ENCODE results near the gene TM9SF1.
A peak's percentile ranks its signal among the peaks of the same experiment; 100 is the strongest.

TM9SF1 gene

GRCh38 chr14:24178399-24179178, 16.7 kb downstream of the TM9SF1 start:
- DNase-seq (ENCODE audit: low spot score), result no peak

DNA sequence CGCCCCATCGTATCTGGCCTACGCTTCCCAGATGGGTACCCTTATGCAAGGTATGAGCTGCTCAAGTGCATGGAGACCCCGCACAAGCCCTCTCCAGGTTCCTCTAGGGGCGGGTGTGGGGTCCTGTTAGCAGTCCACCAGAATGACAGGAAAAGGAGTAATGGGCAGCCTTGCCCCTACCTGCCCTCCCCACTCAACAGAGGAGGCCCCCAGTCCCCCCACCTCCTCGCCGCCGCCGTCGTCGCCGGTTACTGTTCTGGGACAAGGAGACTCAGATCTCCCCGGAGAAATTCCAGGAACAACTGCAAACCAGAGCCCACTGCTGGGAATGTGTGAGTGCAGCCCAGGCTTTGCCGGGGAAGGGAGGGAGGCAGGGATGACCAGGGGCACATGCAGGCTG, 17.4 kb downstream of the TM9SF1 start:
- DNase-seq (ENCODE audit: low spot score), result no peak

DNA sequence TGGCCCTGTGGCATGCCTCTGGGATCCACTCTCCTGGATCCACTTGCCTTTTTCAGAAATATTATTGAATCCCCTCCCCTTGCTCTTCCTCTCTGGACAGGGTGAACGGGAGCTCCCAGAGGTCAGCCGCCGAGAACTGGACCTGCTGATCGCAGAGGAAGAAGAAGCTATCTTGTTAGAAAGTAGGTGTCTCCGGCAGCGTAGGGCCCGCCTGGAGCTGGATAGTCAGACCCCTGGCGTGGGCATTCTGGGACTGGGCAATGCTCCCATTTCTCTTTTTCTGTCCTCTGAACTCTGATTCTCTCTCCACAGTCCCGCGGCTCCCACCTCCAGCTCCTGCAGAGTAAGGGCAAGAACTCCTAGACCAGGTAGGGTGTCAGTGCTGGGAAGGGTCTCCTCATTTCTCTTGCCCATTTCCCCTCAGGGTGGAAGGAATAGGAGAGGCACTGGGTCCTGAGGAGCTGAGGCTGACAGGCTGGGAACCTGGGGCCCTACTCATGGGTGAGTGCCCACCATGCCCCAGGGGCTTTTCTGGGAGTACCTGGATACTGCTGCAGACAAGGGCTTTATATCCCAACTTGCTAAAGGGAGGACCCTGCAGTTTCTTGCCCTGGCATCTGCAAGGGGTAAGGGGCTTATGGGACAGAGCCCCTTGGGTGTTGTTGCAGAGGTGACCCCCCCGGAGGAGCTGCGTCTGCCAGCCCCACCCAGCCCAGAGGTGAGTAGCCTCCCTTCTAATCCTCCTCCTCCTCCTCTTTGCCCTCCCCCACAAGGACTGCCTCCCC, 18.0 kb downstream of the TM9SF1 start:
- DNase-seq (ENCODE audit: low spot score), result no peak

GRCh38 chr14:24176599-24176998, 18.6 kb downstream of the TM9SF1 start:
- no peak for DNase-seq (ENCODE audit: low spot score)

DNA sequence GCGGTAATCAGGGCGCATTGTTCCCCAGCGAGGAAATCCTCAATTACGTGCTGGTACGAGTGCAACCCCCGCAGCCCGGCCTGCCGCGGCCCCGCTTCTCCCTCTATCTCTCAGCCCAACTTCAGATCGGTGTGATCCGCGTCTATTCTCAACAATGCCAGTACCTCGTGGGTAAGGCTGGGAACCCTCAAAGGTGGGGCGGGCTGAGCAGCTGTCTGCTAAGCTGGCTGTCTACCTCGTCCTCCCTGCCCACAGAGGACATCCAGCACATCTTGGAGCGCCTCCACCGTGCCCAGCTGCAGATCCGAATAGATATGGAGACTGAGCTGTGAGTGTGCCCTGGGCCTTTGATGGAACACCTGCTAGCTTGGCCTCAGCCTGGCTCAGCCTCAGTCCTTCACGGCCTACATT, 22.4 kb downstream of the TM9SF1 start:
- no peak for DNase-seq (ENCODE audit: low spot score)

- no peak for DNase-seq (ENCODE audit: low spot score)
Measured at GRCh38 chr14:24172261-24172860, 22.9 kb downstream of the TM9SF1 start.

GRCh38 chr14:24171422-24172260, 23.6 kb downstream of the TM9SF1 start, which contains the start of gene REC8:
TSS of gene REC8 (plus strand) at chr14:24172080. CDS start at chr14:24172553, 473 bp downstream.
- no peak for DNase-seq (ENCODE audit: low spot score)

- no peak for DNase-seq (ENCODE audit: low spot score)
Measured at GRCh38 chr14:24167469-24168114, 27.6 kb downstream of the TM9SF1 start.

DNA sequence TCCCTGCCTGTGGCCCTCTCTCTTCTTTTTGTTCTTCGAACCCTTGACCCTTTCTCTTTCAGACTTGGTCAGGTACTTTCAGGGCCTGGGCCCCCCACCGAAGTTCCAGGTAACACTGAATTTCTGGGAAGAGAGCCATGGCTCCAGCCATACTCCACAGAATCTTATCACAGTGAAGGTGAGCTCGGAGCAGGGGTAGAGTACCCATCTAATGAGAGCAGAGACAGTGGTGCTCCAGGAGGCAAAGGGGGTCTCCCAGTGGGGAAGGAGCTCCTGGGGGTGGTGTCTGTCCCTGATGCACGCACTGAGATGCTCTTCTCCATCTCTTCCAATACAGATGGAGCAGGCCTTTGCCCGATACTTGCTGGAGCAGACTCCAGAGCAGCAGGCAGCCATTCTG, 29.5 kb downstream of the TM9SF1 start:
- no peak for DNase-seq (ENCODE audit: low spot score)

DNA sequence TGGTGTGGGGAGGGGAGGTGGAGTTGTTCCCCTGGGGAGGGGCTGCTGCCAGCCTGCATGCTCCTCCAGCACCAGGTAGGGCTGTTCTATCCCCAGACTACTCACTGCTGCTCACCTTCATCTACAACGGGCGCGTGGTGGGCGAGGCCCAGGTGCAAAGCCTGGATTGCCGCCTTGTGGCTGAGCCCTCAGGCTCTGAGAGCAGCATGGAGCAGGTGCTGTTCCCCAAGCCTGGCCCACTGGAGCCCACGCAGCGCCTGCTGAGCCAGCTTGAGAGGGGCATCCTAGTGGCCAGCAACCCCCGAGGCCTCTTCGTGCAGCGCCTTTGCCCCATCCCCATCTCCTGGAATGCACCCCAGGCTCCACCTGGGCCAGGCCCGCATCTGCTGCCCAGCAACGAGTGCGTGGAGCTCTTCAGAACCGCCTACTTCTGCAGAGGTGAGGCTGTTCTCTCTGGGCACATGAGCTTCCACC, 30.7 kb downstream of the TM9SF1 start:
- no peak for DNase-seq (ENCODE audit: low spot score)

DNA sequence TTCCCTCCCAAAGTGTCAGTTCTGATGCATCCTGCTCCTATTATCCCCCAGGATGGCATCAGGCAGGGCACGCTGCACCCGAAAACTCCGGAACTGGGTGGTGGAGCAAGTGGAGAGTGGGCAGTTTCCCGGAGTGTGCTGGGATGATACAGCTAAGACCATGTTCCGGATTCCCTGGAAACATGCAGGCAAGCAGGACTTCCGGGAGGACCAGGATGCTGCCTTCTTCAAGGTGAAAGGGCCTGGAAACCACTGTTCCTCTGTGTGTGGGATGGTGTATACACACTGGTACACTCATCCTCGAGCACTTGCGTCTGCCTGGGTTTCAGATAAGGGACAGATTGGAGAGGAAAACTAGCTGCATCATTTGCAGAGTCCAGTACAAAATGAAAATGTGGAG, 33.1 kb downstream of the TM9SF1 start:
- no peak for DNase-seq (ENCODE audit: low spot score)

- peak; percentile 97 for DNase-seq (ENCODE audit: low spot score)
Measured at GRCh38 chr14:24160850-24161804, 34.1 kb downstream of the TM9SF1 start, which contains the start of gene IRF9. TSS of gene IRF9 (plus strand) at chr14:24161265. CDS start at chr14:24162145, 880 bp downstream.

DNA sequence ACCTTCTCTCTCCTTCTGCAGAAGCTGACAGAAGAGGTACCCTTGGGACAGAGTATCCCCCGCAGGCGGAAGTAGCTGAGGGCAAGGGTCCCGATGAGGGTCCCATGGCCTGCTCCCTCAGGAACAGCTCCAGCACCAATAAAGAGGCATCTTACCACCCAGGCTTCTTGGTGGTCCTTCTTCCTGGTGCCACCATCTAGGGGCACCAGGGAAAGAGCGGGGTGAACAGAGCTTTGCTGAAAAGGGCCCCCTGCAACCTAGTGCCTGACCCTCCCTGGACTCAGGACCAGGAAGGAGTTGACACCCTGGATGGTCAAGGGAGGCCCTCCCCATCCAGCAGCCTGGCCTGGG, 34.8 kb downstream of the TM9SF1 start:
- DNase-seq (ENCODE audit: low spot score), result no peak

GRCh38 chr14:24159777-24160498, 35.3 kb downstream of the TM9SF1 start:
- no peak for DNase-seq (ENCODE audit: low spot score)

DNA sequence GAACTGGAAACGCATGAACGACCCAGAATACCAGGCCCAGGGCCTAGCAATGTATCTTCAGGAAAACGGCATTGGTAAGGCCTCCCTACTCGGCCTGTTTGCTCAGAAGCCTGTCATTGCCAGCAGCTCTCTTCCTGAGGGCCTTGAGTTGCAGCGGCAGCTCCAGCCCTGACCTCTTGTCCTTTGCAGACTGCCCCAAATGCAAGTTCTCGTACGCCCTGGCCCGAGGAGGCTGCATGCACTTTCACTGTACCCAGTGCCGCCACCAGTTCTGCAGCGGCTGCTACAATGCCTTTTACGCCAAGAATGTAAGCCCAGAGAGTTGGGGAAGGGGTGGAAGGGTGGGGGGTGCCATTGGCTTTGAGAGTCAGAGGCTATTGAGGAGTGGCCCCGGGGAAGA, 37.9 kb downstream of the TM9SF1 start:
- DNase-seq (ENCODE audit: low spot score), result no peak

DNA sequence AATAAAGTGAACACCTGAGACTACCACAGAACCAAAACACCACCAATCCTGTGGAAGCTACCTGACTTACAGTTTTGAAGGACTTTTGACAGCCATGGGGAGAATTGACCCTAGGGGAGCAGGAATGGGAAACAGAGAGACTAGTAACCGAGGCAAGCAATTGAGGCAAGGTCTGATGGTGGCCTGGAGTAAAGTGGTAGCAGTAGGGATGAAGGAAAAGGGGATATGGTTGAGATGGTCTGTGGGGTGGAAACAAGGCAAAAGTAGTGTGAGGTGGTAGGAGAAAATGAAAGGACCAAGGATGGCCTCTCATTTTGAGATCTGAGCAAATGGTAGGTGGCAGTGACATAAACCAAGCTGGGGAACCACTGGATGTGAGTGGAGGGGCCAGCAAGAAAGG, 38.4 kb downstream of the TM9SF1 start:
- DNase-seq (ENCODE audit: low spot score), result no peak

DNA sequence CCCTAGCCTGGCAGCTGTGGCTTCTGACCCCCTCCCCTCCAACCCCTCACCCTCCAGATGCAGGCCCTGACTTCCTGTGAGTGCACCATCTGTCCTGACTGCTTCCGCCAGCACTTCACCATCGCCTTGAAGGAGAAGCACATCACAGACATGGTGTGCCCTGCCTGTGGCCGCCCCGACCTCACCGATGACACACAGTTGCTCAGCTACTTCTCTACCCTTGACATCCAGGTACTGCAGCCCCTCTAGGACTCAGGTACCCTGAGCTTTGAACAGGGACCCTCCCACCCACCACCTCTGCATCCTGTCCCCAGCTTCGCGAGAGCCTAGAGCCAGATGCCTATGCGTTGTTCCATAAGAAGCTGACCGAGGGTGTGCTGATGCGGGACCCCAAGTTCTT, 40.1 kb downstream of the TM9SF1 start:
- DNase-seq (ENCODE audit: low spot score), result no peak

GRCh38 chr14:24151404-24152080, 43.7 kb downstream of the TM9SF1 start:
- no peak for DNase-seq (ENCODE audit: low spot score)

DNA sequence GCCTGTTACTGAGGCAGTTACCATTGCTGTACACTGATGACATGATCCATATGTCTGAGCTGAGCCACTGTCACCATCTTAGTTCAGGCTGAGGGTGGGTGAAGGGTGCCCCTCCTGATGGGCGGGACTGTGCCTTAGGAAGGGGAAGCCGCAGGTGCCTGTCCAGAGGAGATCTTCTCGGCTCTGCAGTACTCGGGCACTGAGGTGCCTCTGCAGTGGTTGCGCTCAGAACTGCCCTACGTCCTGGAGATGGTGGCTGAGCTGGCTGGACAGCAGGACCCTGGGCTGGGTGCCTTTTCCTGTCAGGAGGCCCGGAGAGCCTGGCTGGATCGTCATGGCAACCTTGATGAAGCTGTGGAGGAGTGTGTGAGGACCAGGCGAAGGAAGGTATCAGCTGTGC, 44.2 kb downstream of the TM9SF1 start:
- no peak for DNase-seq (ENCODE audit: low spot score)
